Muscle of back (tissue), 13 donors: ENCODE data around the gene RNASE4. TPM values are rescaled to one million over a fixed set of nuclear protein-coding genes. Genes with fewer than 3 reads are reported as not detected.
"Not testable (repeated sequence)": the region's sequence is repeated elsewhere in the genome, so short reads cannot be mapped to it uniquely, and the experiment has no call there.

Experiments used
- DNase-seq, 3 donors: peaks; one replicate each; pipeline versions ENCODE4 v3.0.0 to v3.0.0-alpha.2; 2013
- long read RNA-seq, 9 donors: transcript quantifications; one replicate each; lab custom pipeline, GENCODE V29; 2026
- polyA plus RNA-seq, 10 donors: library from polyadenylated mRNA; unstranded; fragments of 120-200 nt; gene quantifications; one replicate each; pipeline ENCODE4 v1.2.1, GENCODE V29; 2013; ENCODE audit not compliant: insufficient read length in 10 of 10

Gene RNASE4
- polyA plus RNA-seq, result 10 to 100 TPM in 1 of 10 donors, 1 to 10 TPM in 9; 1.3 to 10.3 (median 4.0) TPM
- long read RNA-seq, donor 1, partial matches to known transcripts, result 6 of 9 reads
- long read RNA-seq, donor 1, other reads (novel, unspliced or antisense), result 0 of 9 reads
- long read RNA-seq, donor 2, transcript RNASE4-203 (2 exons, 2,520 nt), result major isoform, 8 of 8 reads
- long read RNA-seq, donor 2, partial matches to known transcripts, result 0 of 8 reads
- long read RNA-seq, donor 2, other reads (novel, unspliced or antisense), result 0 of 8 reads
- long read RNA-seq, donor 3, result 0 reads
- long read RNA-seq, donor 4, partial matches to known transcripts, result 0 of 3 reads
- long read RNA-seq, donor 4, other reads (novel, unspliced or antisense), result 0 of 3 reads
- long read RNA-seq, donor 5, transcript RNASE4-203 (2 exons, 2,520 nt), result major isoform, 7 of 7 reads
- long read RNA-seq, donor 5, partial matches to known transcripts, result 0 of 7 reads
- long read RNA-seq, donor 5, other reads (novel, unspliced or antisense), result 0 of 7 reads
- long read RNA-seq, donor 6, partial matches to known transcripts, result 0 of 4 reads
- long read RNA-seq, donor 6, other reads (novel, unspliced or antisense), result 0 of 4 reads
- long read RNA-seq, donor 7, partial matches to known transcripts, result 0 of 3 reads
- long read RNA-seq, donor 7, other reads (novel, unspliced or antisense), result 0 of 3 reads
- long read RNA-seq, donor 8, transcript RNASE4-203 (2 exons, 2,520 nt), result major isoform, 5 of 5 reads
- long read RNA-seq, donor 8, partial matches to known transcripts, result 0 of 5 reads
- long read RNA-seq, donor 8, other reads (novel, unspliced or antisense), result 0 of 5 reads
- long read RNA-seq, donor 9, result 0 reads

GRCh38 chr14:20683891-20684661 lies at the start of gene RNASE4:
RNASE4 (plus strand) TSS chr14:20684560; CDS start chr14:20699372, 14,812 bp downstream.
- peak; percentile 82 to 94 (median 85) for DNase-seq

- no peak for DNase-seq
These were observed 42.8 kb upstream of the RNASE4 start, which contains the start of gene OR6S1 for GRCh38 chr14:20641591-20641990. OR6S1 (minus strand) TSS chr14:20641691; CDS start chr14:20641691, 0 bp downstream.

GRCh38 chr14:20642182-20642581 lies 42.2 kb upstream of the RNASE4 start:
- DNase-seq, result no peak

GRCh38 chr14:20642755-20643154 lies 41.6 kb upstream of the RNASE4 start:
- not testable (repeated sequence) for DNase-seq

- no peak for DNase-seq
These were observed 39.8 kb upstream of the RNASE4 start for GRCh38 chr14:20644520-20644919.

- DNase-seq, result no peak
These were observed 38.9 kb upstream of the RNASE4 start for GRCh38 chr14:20645481-20645880.

- DNase-seq, result peak in 2 of 3 donors; percentile 40 to 43
These were observed 31.1 kb upstream of the RNASE4 start for GRCh38 chr14:20652996-20653975.

- DNase-seq, result no peak
These were observed 28.5 kb upstream of the RNASE4 start for GRCh38 chr14:20655851-20656250.

GRCh38 chr14:20656274-20656673 lies 28.1 kb upstream of the RNASE4 start:
- DNase-seq, result no peak

- DNase-seq, result no peak
These were observed 26.8 kb upstream of the RNASE4 start for GRCh38 chr14:20657216-20658211.

GRCh38 chr14:20658246-20658645 lies 26.1 kb upstream of the RNASE4 start:
- no peak for DNase-seq

- no peak for DNase-seq
These were observed 25.0 kb upstream of the RNASE4 start for GRCh38 chr14:20659336-20659735.

GRCh38 chr14:20659813-20660395 lies 24.5 kb upstream of the RNASE4 start:
- DNase-seq, result no peak

GRCh38 chr14:20661197-20661596 lies 23.2 kb upstream of the RNASE4 start:
- no peak for DNase-seq

- DNase-seq, result peak in 2 of 3 donors; percentile 28 to 30
These were observed 21.2 kb upstream of the RNASE4 start for GRCh38 chr14:20662968-20663732.

- DNase-seq, result not testable (repeated sequence)
These were observed 17.9 kb upstream of the RNASE4 start for GRCh38 chr14:20666400-20666961.

GRCh38 chr14:20667957-20668356 lies 16.4 kb upstream of the RNASE4 start:
- DNase-seq, result no peak

- no peak for DNase-seq
These were observed 15.4 kb upstream of the RNASE4 start for GRCh38 chr14:20668969-20669368.
